ENCODE data around the gene C1orf21.

- TF ChIP-seq POLR2A (IDR thresholded peaks at IDR 0.05) (no peak), CTCF (IDR thresholded peaks at IDR 0.05) (no peak)
Measured at GRCh38 chr1:184677344-184677743, 290.5 kb downstream of the C1orf21 start.
